Loucy (cell line): Measurements from ENCODE around the gene CAMTA1.

Experiments
- H2AFZ ChIP-seq: fragments of 200-600 bp; sonication (generic); 2 replicates; pipeline ENCODE4 v1.6.0; 2016; ENCODE audit warnings: antibody characterized with exemption, mild to moderate bottlenecking, low read length, moderate library complexity
- H3F3A ChIP-seq: fragments of 200-600 bp; 2 replicates; pipeline ENCODE4 v1.6.0; 2016; ENCODE audit warnings: antibody characterized with exemption, low read depth, mild to moderate bottlenecking
- H3K27me3 ChIP-seq: fragments of 200-600 bp; sonication (generic); 2 replicates; pipeline ENCODE4 v1.6.1; 2014; ENCODE audit warnings: low read length, mild to moderate bottlenecking; ENCODE audit not compliant: insufficient read depth, poor library complexity, severe bottlenecking
- H3K36me3 ChIP-seq: fragments of 200-600 bp; sonication (generic); 2 replicates; pipeline ENCODE4 v1.6.1; 2016; ENCODE audit warnings: low read length; ENCODE audit not compliant: insufficient read depth
- H3K4me1 ChIP-seq: fragments of 200-600 bp; sonication (generic); 2 replicates; pipeline ENCODE4 v1.5.1; 2014; ENCODE audit warnings: low read length, mild to moderate bottlenecking; ENCODE audit not compliant: insufficient read depth, poor library complexity, severe bottlenecking
- H3K4me2 ChIP-seq: fragments of 200-600 bp; sonication (generic); 2 replicates; pipeline ENCODE4 v1.6.0; 2014; ENCODE audit warnings: antibody characterized with exemption, low read length, low read depth, mild to moderate bottlenecking; ENCODE audit not compliant: poor library complexity, severe bottlenecking
- H3K4me3 ChIP-seq: fragments of 200-600 bp; sonication (generic); 2 replicates; pipeline ENCODE4 v1.5.1; 2014; ENCODE audit warnings: low read length, mild to moderate bottlenecking, mixed read lengths; ENCODE audit not compliant: poor library complexity, severe bottlenecking
- H3K79me2 ChIP-seq: fragments of 200-600 bp; sonication (generic); 2 replicates; pipeline ENCODE4 v1.6.1; 2014; ENCODE audit warnings: low read length; ENCODE audit not compliant: insufficient read depth
- H3K9ac ChIP-seq: fragments of 200-600 bp; sonication (generic); 2 replicates; pipeline ENCODE4 v1.6.0; 2014; ENCODE audit warnings: mild to moderate bottlenecking, low read depth, low read length, moderate library complexity; ENCODE audit not compliant: poor library complexity, severe bottlenecking
- H3K9me2 ChIP-seq: fragments of 200-600 bp; sonication (generic); replicated peaks from 2 replicates; pipeline ENCODE4 v1.6.1; 2016; ENCODE audit warnings: low read depth, low read length, mixed read lengths
- H3K9me3 ChIP-seq: fragments of 200-600 bp; sonication (generic); 2 replicates; pipeline ENCODE4 v1.6.1; 2014; ENCODE audit warnings: mild to moderate bottlenecking, antibody characterized with exemption, low read length, low read depth; ENCODE audit not compliant: insufficient read depth
- H4K20me1 ChIP-seq: fragments of 200-600 bp; sonication (generic); 2 replicates; pipeline ENCODE4 v1.6.0; 2014; ENCODE audit warnings: antibody characterized with exemption, low read length, mild to moderate bottlenecking; ENCODE audit not compliant: insufficient read depth, poor library complexity, severe bottlenecking
- EZH2phosphoT487 ChIP-seq: fragments of 200-600 bp; IDR thresholded peaks from 2 replicates; pipeline ENCODE4 v1.6.1; 2018; ENCODE audit warnings: antibody characterized with exemption, mild to moderate bottlenecking, moderate library complexity, borderline replicate concordance
- TF ChIP-seq, protein P1 (sequence below): fragments of 200-600 bp; sonication (generic); conservative IDR thresholded peaks from 2 replicates; pipeline ENCODE4 v1.5.1; 2014; ENCODE audit warnings: mild to moderate bottlenecking, antibody characterized with exemption, low read length

CAMTA1 gene

DNA sequence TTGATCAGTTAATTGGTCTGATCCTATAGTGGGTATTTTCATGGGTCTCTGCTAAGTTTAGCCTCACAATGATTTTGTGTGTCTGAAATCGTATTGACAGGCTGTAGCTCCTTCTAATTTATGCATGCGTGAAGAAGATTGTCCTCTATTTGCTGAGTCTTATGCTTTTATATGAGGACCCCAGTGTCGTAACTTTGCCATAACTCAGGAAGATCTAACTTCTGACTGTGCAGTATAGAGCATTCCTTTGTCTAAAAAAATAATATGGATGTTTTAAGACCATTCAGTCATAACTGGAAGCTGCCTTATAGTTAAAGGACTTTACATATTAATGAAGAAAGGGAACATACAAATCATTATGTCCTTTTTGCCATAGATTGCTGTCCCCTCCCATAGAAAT is 73.3 kb downstream of the CAMTA1 start:
- no peak overlapping the region for H3K4me2 ChIP-seq
- no peaks in the 10 kb centered on the region for H3K9me2 ChIP-seq
- H3K4me3 ChIP-seq: no peak overlapping the region
- H3K9ac ChIP-seq: no peak overlapping the region
- no peaks in the 10 kb centered on the region for H3K27me3 ChIP-seq
- H2AFZ ChIP-seq: no peak overlapping the region
- no peaks in the 10 kb centered on the region for H3F3A ChIP-seq
- H3K9me3 ChIP-seq: no peaks in the 10 kb centered on the region
- no peaks in the 10 kb centered on the region; the same call in 1 of the 2 replicates for H3K79me2 ChIP-seq
- TF ChIP-seq, protein P1, sequence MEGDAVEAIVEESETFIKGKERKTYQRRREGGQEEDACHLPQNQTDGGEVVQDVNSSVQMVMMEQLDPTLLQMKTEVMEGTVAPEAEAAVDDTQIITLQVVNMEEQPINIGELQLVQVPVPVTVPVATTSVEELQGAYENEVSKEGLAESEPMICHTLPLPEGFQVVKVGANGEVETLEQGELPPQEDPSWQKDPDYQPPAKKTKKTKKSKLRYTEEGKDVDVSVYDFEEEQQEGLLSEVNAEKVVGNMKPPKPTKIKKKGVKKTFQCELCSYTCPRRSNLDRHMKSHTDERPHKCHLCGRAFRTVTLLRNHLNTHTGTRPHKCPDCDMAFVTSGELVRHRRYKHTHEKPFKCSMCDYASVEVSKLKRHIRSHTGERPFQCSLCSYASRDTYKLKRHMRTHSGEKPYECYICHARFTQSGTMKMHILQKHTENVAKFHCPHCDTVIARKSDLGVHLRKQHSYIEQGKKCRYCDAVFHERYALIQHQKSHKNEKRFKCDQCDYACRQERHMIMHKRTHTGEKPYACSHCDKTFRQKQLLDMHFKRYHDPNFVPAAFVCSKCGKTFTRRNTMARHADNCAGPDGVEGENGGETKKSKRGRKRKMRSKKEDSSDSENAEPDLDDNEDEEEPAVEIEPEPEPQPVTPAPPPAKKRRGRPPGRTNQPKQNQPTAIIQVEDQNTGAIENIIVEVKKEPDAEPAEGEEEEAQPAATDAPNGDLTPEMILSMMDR: no peak
- TF ChIP-seq EZH2phosphoT487: no peak
- H4K20me1 ChIP-seq: peaks cover 3% of the 10 kb centered on the region
- H3K36me3 ChIP-seq: peaks cover 18% of the 10 kb centered on the region; the same call in 1 of the 2 replicates
- H3K4me1 ChIP-seq: no peaks in the 10 kb centered on the region

DNA sequence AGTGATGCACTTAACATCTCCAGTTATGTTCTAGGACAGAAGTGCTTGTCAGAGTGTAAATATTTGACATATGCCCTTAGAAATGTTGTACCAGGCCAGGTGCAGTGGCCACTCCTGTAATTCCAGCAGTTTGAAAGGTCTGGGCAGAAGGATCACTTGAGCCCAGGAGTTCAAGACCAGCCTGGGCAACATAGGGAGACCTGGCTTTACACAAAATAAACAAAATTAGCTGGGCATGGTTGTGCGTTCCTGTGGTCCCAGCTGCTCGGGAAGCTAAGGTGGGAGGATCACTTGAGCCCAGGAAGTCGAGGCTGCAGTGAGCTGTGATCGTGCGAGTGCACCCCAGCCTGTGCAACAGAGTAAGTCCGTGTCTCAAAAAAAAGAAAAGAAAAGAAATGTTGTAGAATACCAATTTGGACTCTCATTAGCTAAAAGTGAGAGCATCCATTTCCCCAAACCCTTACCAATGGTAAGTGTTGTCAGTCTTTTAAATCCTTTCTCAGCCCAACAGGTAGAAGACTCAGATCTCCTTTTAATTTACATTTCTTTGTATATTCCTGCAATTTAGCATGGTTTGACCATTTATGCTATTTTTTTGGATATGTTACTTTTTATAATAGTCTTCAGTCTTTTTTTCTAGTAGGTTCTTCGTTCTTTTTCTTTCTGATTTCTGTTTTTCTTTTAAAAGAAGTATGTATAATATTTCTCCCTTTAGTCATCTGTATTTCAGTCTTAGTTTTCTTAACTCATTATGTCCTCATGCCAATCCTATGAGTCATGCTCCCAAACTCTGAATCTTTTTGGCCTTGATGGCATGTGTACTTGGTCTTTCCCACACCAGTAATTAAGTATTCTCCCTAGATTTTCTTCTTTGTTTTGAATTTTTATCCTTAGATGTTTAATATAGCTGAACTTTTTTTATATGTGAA is 74.4 kb downstream of the CAMTA1 start:
- Histone ChIP-seq H3K9me3 (no peaks in the 10 kb centered on the region), H2AFZ (no peak overlapping the region), H3K4me1 (no peaks in the 10 kb centered on the region), H3K27me3 (no peaks in the 10 kb centered on the region), H3K79me2 (peaks cover 5% of the 10 kb centered on the region; the same call in 1 of the 2 replicates), H3K4me2 (no peak overlapping the region), H4K20me1 (peaks cover 3% of the 10 kb centered on the region), H3K9ac (no peak overlapping the region), H3K9me2 (no peaks in the 10 kb centered on the region), H3K36me3 (peaks cover 17% of the 10 kb centered on the region; the same call in 1 of the 2 replicates), H3K4me3 (no peak overlapping the region), H3F3A (no peaks in the 10 kb centered on the region)
- TF ChIP-seq, protein P1: no peak
- no peak for TF ChIP-seq EZH2phosphoT487

DNA sequence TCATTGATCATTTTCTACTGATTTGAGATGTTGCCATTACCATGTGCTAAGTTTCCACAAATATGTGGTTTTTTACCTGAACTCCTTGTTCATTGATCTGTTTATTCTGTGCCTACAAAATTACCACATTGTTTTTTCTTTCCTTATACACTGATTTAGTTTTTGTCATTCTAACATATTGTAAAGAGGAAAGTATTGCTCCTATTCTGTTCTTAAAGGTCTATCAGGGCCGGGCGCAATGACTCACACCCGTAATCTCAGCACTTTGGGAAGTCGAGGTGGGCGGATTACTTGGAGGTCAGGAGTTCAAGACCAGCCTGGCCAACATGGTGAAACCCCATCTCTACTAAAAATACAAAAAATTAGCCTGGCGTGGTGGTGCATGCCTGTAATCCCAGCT is 75.1 kb downstream of the CAMTA1 start:
- H3K9me2 ChIP-seq: no peaks in the 10 kb centered on the region
- H2AFZ ChIP-seq: no peak overlapping the region
- TF ChIP-seq, protein P1: no peak
- TF ChIP-seq EZH2phosphoT487: no peak
- H3K9ac ChIP-seq: no peak overlapping the region
- H3K4me3 ChIP-seq: no peak overlapping the region
- no peaks in the 10 kb centered on the region for H3K9me3 ChIP-seq
- H4K20me1 ChIP-seq: peaks cover 3% of the 10 kb centered on the region
- H3K79me2 ChIP-seq: peaks cover 5% of the 10 kb centered on the region; the same call in 1 of the 2 replicates
- H3K27me3 ChIP-seq: no peaks in the 10 kb centered on the region
- no peaks in the 10 kb centered on the region for H3K4me1 ChIP-seq
- peaks cover 14% of the 10 kb centered on the region; the same call in 1 of the 2 replicates for H3K36me3 ChIP-seq
- H3F3A ChIP-seq: no peaks in the 10 kb centered on the region
- no peak overlapping the region for H3K4me2 ChIP-seq
